GM12891 (cell line): ENCODE measurements around the gene IRGM.
"Not testable (repeated sequence)": the region's sequence is repeated elsewhere in the genome, so short reads cannot be mapped to it uniquely, and the experiment has no call there.

Experiments
- PAX5 ChIP-seq: IDR thresholded peaks from 2 replicates; pipeline ENCODE4 v1.6.1; 2011; ENCODE audit warnings: low read length, moderate library complexity, mild to moderate bottlenecking; ENCODE audit not compliant: insufficient read depth, severe bottlenecking
- POLR2A ChIP-seq: IDR thresholded peaks from 2 replicates; pipeline ENCODE4 v1.6.1; 2011; ENCODE audit warnings: low read depth, low read length, control low read depth
- POLR2AphosphoS5 ChIP-seq: IDR thresholded peaks from 2 replicates; pipeline ENCODE4 v1.6.1; 2011; ENCODE audit warnings: low read depth, low read length, control low read depth
- POU2F2 ChIP-seq: IDR thresholded peaks from 2 replicates; pipeline ENCODE4 v1.6.1; 2011; ENCODE audit warnings: low read depth, mild to moderate bottlenecking, control low read depth, low read length, moderate library complexity
- SPI1 ChIP-seq: IDR thresholded peaks from 2 replicates; pipeline ENCODE4 v1.6.1; 2011; ENCODE audit warnings: low read depth, low read length, control low read depth
- TAF1 ChIP-seq: IDR thresholded peaks from 2 replicates; pipeline ENCODE4 v1.6.1; 2011; ENCODE audit warnings: low read depth, low read length, control low read depth

GRCh38 chr5:150845185-150845859 is 999 bp upstream of the IRGM start:
- TF ChIP-seq POLR2A, POLR2AphosphoS5, PAX5, SPI1, TAF1, POU2F2: not testable (repeated sequence)
